Cardiac fibroblast (primary cell): Measurements from ENCODE around the gene TMEM52B.

Source experiments
- DNase-seq, 2 donors: peaks; one replicate each; pipeline versions ENCODE4 v3.0.0 to v3.0.0-alpha.2; 2010; ENCODE audit warnings: low read depth in 2 of 2
- H3K4me3 ChIP-seq, 2 donors: replicated peaks in 1 of 2; 1 replicate in 1 of 2; 2 replicates in 1 of 2; pipeline ENCODE4 v1.5.1; 2011; ENCODE audit warnings: low read depth in 2 of 2, low read length in 2 of 2, mild to moderate bottlenecking in 2 of 2, moderate library complexity in 1 of 2
- TF ChIP-seq, protein P1 (sequence below): IDR thresholded peaks from one replicate; pipeline ENCODE4 v1.5.1; 2011; ENCODE audit warnings: low read depth, mild to moderate bottlenecking, low read length, inconsistent platforms

The TMEM52B gene

DNA sequence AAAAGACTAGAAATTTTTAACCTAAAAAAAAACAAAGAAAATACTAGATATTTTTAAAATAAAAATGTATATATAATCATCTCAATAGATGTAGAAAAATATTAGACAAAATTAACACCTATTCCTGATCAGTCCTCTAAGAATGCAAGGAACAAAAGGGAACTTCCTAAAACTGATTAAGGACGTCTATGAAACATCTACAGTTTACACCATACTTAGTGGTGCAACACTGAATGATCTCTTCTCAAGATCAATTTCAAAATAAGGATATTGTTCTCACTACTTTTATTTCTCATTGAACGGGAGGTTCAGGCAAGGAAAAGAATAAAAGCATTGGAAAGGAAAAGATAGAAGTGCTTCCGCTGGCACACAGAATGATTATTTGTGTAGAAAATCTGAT, 22.9 kb upstream of the TMEM52B start:
- no peak for DNase-seq
- TF ChIP-seq, protein P1, sequence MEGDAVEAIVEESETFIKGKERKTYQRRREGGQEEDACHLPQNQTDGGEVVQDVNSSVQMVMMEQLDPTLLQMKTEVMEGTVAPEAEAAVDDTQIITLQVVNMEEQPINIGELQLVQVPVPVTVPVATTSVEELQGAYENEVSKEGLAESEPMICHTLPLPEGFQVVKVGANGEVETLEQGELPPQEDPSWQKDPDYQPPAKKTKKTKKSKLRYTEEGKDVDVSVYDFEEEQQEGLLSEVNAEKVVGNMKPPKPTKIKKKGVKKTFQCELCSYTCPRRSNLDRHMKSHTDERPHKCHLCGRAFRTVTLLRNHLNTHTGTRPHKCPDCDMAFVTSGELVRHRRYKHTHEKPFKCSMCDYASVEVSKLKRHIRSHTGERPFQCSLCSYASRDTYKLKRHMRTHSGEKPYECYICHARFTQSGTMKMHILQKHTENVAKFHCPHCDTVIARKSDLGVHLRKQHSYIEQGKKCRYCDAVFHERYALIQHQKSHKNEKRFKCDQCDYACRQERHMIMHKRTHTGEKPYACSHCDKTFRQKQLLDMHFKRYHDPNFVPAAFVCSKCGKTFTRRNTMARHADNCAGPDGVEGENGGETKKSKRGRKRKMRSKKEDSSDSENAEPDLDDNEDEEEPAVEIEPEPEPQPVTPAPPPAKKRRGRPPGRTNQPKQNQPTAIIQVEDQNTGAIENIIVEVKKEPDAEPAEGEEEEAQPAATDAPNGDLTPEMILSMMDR: no peak
- no peak overlapping the region for H3K4me3 ChIP-seq

DNA sequence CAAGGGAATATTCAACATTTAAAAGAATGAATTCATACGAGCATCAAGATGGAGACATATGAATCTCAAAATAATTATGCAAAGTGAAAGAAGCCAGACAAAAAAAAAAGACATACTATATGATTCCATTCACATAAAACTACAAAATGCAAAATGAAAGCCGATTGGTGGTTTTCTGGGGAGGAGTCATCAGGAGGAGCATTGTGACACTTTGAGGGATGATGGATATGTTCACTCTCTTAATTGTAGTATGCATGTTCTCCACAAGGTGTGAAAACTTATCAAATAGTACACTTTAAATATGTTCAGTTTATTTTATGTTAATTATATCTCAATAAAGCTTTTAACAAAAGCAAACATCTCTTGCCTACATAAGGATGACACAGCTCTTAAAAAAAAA, 20.4 kb upstream of the TMEM52B start:
- TF ChIP-seq, protein P1: no peak
- DNase-seq: no peak
- no peak overlapping the region for H3K4me3 ChIP-seq

DNA sequence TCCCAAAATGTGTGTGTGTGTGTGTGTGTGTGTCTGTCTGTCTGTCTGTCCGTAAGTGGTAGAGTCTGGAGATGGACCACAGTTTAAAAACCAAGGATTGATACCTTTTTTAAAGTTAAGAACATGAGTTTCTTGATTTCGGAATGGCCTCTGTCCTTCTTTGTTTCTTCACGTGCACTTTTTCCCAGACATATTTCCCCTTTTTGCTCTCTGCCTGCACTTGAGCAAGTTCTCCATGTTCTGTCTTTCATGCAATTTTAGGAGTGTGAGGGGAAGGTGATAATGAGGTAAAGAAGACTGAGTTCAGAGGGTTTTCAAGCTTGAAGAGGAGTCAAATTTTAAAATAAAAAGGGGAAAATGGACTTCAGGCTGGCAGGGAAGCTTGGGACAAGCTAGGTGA, 19.6 kb upstream of the TMEM52B start:
- TF ChIP-seq, protein P1: no peak
- H3K4me3 ChIP-seq: no peak overlapping the region
- no peak for DNase-seq

DNA sequence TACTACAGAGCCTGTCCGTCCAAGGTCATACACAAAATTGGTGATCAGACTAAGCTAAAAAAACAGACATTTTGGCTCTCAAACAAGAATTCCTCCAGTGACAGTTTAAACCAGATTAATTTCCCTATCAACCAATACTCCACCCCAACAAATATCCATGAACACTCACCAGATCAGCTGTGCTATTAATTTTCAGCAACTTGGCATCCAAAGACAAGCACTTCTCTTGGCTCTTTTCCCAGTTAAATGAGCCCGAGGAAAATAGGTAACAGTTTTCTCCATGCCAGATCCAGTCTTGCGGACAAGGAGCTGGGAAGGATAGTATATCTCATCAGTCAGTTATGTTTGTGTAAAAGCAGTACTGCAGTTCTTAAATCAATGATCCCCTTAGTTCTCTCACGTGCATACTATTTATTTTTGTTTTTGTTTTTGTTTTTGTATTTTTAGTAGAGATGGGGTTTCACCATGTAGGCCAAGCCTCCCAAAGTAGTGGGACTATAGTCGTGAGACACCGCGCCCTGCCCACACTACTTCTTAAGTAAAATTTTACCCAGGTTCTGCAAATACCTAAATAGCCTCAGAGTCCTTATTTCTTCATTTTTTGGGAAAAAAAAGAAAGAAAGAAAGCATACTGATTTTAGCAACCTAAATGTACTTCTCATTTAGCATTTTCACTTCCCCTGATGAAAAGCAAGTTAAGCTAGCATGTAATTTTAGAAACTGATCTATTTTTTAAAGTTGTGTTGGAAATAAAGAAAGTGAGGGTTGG, 18.0 kb upstream of the TMEM52B start:
- DNase-seq: no peak
- H3K4me3 ChIP-seq: no peak overlapping the region
- TF ChIP-seq, protein P1: no peak

DNA sequence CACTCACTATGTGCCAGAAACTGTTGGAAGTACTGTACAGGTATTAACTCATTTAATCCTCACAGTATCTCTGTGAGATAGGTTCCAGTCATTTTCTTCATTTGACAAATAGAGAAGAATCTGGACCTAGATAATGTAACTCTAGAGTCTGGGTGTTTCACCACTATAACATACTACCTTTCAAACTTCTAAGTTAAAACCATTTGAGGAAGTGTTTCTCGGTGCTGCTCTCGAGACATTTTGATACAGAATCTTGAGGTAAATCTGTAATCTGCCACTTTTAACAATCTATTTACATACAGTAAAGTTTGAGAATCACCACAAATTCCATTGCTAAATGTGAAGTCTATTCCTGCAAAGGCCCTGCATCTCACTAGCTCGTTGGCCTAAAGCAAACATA, 15.7 kb upstream of the TMEM52B start:
- TF ChIP-seq, protein P1: no peak
- H3K4me3 ChIP-seq: no peak overlapping the region
- DNase-seq: no peak

DNA sequence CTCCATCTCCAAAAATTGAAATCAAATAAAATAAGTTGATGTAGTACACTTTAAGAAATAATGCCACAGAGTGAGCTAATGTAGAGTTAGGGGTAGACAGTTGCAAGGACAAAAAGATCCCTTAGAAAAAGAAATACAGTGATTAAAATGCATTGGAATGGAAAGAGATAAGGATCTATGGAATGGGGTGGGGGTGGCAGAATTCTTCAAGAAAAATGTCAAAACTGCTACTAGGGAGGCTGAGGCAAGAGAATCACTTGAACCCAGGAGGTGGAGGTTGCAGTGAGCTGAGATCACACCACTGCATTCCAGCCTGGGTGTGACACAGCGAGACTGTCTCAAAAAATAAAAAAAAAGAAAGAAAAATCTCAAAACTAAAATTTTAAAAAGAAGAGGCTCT, 13.4 kb upstream of the TMEM52B start:
- DNase-seq: no peak
- TF ChIP-seq, protein P1: no peak
- H3K4me3 ChIP-seq: no peak overlapping the region

DNA sequence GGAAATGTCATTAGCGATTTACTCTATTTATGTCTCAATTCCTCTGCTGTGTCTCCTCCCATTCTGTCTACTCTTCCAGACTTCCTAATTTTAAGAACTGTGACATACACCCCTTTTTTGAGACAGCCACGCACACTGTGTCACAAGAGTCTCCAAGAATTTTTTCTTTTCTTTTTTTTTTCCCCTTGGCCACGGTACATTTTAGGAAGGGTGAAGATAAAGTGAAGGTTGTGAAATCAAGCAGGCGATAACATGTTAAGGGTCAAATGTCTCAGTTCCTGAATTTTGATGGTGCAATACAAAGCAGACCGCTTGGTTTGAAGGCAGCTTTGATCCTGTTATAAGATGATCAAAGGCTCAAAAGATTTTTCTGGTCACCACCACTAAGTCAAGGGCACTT, 11.2 kb upstream of the TMEM52B start:
- H3K4me3 ChIP-seq: no peak overlapping the region
- DNase-seq: no peak
- TF ChIP-seq, protein P1: no peak
